IgD-negative memory B cell (primary cell): Measurements from ENCODE around the gene SNX9. TPM values are rescaled to one million over a fixed set of nuclear protein-coding genes. Genes with fewer than 3 reads are reported as not detected.

Experiments used
- H3K27ac Mint-ChIP-seq, 3 donors: one replicate each; pipeline ENCODE4 v1.8.0; 2020 to 2022; ENCODE audit warnings: mild to moderate bottlenecking in 3 of 3, mixed read lengths in 3 of 3, moderate library complexity in 1 of 3
- H3K27me3 Mint-ChIP-seq: one replicate; pipeline ENCODE4 v1.8.0; 2021; ENCODE audit warnings: mixed read lengths
- H3K36me3 Mint-ChIP-seq: one replicate; pipeline ENCODE4 v1.8.0; 2020; ENCODE audit warnings: mild to moderate bottlenecking, mixed read lengths
- H3K4me1 Mint-ChIP-seq, 3 donors: one replicate each; pipeline ENCODE4 v1.8.0; 2020 to 2022; ENCODE audit warnings: mixed read lengths in 3 of 3, mild to moderate bottlenecking in 1 of 3
- H3K4me3 Mint-ChIP-seq, 4 donors: one replicate each; pipeline ENCODE4 v1.8.0; 2020 to 2022; ENCODE audit warnings: mild to moderate bottlenecking in 4 of 4, mixed read lengths in 4 of 4, moderate library complexity in 3 of 4
- H3K9me3 Mint-ChIP-seq, 3 donors: one replicate each; pipeline ENCODE4 v1.8.0; 2020 to 2021; ENCODE audit warnings: mixed read lengths in 3 of 3, mild to moderate bottlenecking in 1 of 3
- polyA plus RNA-seq: library from polyadenylated mRNA; unstranded; fragments of 300-500 nt; fragmentation: Illumina TruSeq; gene quantifications from one replicate; pipeline ENCODE4 v1.2.3, GENCODE V29; 2021

Gene SNX9
- polyA plus RNA-seq, 1 donor from 2014 or later: 21.0 TPM

DNA sequence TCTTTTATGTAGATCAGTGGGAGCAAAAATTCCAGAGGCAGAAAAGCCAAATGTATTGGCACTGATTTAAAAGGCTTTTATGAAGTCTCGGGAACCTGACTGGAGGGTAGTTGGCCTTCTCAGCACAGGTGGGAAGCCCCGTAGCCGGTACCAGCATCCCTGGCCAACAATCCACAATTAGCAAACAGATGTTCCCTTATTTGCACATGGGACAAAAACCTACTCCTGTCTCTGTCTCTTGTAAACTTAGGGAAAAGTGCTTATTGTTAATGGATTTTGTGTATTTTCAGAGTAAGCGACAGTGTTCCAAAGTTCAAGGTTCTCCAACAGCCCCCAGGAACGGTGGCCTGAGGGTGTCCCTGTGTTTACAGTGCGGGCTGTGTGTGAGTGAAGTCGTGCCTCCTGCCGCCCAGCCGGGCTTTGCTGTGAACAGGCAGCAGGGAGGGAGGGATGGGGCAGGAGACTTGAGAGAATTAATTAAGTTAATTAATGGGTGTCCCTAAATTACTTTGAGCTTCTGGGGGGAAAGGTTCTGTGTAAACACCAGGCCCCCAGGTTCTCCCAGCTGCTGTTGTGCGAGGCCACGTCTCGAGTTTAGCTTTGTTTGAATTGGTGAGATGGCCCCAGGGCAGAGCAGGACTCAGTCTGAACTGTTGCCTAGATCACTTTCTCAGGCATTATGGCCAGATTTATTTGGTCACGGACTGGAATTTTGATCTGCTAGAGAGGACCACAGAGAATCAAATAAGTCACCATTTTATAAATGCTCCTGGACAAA is 162.5 kb downstream of the SNX9 start:
- no peaks in the 10 kb centered on the region for H3K27me3 Mint-ChIP-seq
- no peak overlapping the region for H3K4me3 Mint-ChIP-seq
- no peaks in the 10 kb centered on the region for H3K36me3 Mint-ChIP-seq
- H3K4me1 Mint-ChIP-seq: peaks cover 25 to 28% (median 27%) of the 10 kb centered on the region in 3 donors
- peak overlapping the region in 1 of 3 donors; percentile 57 for H3K27ac Mint-ChIP-seq
- no peaks in the 10 kb centered on the region for H3K9me3 Mint-ChIP-seq

- H3K27ac Mint-ChIP-seq: peak overlapping the region in 1 of 3 donors; percentile 43
- H3K9me3 Mint-ChIP-seq: peaks cover 0 to 4% (median 0%) of the 10 kb centered on the region in 3 donors
- no peaks in the 10 kb centered on the region for H3K27me3 Mint-ChIP-seq
- peaks cover 26 to 30% (median 28%) of the 10 kb centered on the region in 3 donors for H3K4me1 Mint-ChIP-seq
- no peaks in the 10 kb centered on the region for H3K36me3 Mint-ChIP-seq
- H3K4me3 Mint-ChIP-seq: no peak overlapping the region
These were observed 165.0 kb downstream of the SNX9 start for GRCh38 chr6:157987788-157988699.

- Mint-ChIP-seq H3K9me3 (peaks cover 0 to 4% (median 0%) of the 10 kb centered on the region in 3 donors), H3K4me3 (no peak overlapping the region), H3K27ac (peak overlapping the region in 1 of 3 donors; percentile 43), H3K4me1 (peaks cover 23 to 29% (median 25%) of the 10 kb centered on the region in 3 donors), H3K36me3 (no peaks in the 10 kb centered on the region), H3K27me3 (no peaks in the 10 kb centered on the region)
These were observed 165.6 kb downstream of the SNX9 start for GRCh38 chr6:157988700-157989063.

- Mint-ChIP-seq H3K36me3 (no peaks in the 10 kb centered on the region), H3K4me3 (peak overlapping the region in 3 of 4 donors; percentile 74 to 95 (median 89)), H3K27ac (peak overlapping the region in 2 of 3 donors; percentile 23 to 85), H3K4me1 (peaks cover 20 to 29% (median 28%) of the 10 kb centered on the region in 3 donors), H3K27me3 (no peaks in the 10 kb centered on the region), H3K9me3 (peaks cover 0 to 4% (median 0%) of the 10 kb centered on the region in 3 donors)
These were observed 166.7 kb downstream of the SNX9 start for GRCh38 chr6:157989541-157990289.

GRCh38 chr6:157990321-157991066 is 167.4 kb downstream of the SNX9 start:
- H3K27ac Mint-ChIP-seq: peak overlapping the region; percentile 23 to 94 (median 85)
- H3K4me3 Mint-ChIP-seq: peak overlapping the region; percentile 74 to 95 (median 84)
- peaks cover 0 to 4% (median 0%) of the 10 kb centered on the region in 3 donors for H3K9me3 Mint-ChIP-seq
- peaks cover 22 to 29% (median 23%) of the 10 kb centered on the region in 3 donors for H3K4me1 Mint-ChIP-seq
- H3K36me3 Mint-ChIP-seq: no peaks in the 10 kb centered on the region
- no peaks in the 10 kb centered on the region for H3K27me3 Mint-ChIP-seq

DNA sequence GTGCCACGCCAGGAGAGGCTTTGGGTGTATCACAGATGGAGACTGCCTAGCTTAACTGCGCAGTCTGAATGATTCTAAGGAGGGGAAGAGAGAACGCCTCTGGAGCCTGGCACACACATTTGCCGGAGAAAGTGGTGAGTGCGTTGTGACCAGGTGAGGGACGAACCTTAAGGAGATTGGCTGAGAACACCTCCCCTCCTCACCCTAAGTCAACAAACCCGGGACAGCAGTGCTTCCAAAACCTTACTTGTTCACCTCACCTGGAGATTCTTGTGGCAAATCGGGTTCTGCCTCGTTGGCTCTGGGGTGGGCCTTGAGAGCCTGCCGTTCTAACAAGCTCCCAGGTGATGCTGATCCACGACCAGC is 168.0 kb downstream of the SNX9 start:
- peaks cover 22 to 29% (median 23%) of the 10 kb centered on the region in 3 donors for H3K4me1 Mint-ChIP-seq
- H3K27me3 Mint-ChIP-seq: no peaks in the 10 kb centered on the region
- peaks cover 0 to 4% (median 0%) of the 10 kb centered on the region in 3 donors for H3K9me3 Mint-ChIP-seq
- peak overlapping the region in 3 of 4 donors; percentile 80 to 95 (median 89) for H3K4me3 Mint-ChIP-seq
- H3K36me3 Mint-ChIP-seq: no peaks in the 10 kb centered on the region
- peak overlapping the region; percentile 23 to 94 (median 85) for H3K27ac Mint-ChIP-seq

GRCh38 chr6:157993076-157993475 is 170.0 kb downstream of the SNX9 start:
- Mint-ChIP-seq H3K4me1 (peaks cover 21 to 34% (median 27%) of the 10 kb centered on the region in 3 donors), H3K4me3 (no peak overlapping the region), H3K27ac (peak overlapping the region in 1 of 3 donors; percentile 78), H3K27me3 (no peaks in the 10 kb centered on the region), H3K9me3 (peaks cover 0 to 4% (median 0%) of the 10 kb centered on the region in 3 donors), H3K36me3 (no peaks in the 10 kb centered on the region)

- H3K27ac Mint-ChIP-seq: peak overlapping the region in 1 of 3 donors; percentile 86
- H3K36me3 Mint-ChIP-seq: no peaks in the 10 kb centered on the region
- H3K9me3 Mint-ChIP-seq: peaks cover 0 to 4% (median 0%) of the 10 kb centered on the region in 3 donors
- H3K4me1 Mint-ChIP-seq: peaks cover 20 to 32% (median 26%) of the 10 kb centered on the region in 3 donors
- H3K4me3 Mint-ChIP-seq: no peak overlapping the region
- no peaks in the 10 kb centered on the region for H3K27me3 Mint-ChIP-seq
These were observed 171.2 kb downstream of the SNX9 start for GRCh38 chr6:157994125-157994795.

Other genes with a start within 250 kb of the SNX9 start
- gene SYNJ2, start 158.6 kb downstream of the SNX9 start, polyA plus RNA-seq: 13.7 TPM